CD4-positive, alpha-beta T cell (primary cell): Measurements from ENCODE around the gene POU2AF2. TPM values are rescaled to one million over a fixed set of nuclear protein-coding genes. Genes with fewer than 3 reads are reported as not detected.

ENCODE experiments used
- ATAC-seq: fragments of 200-7000 bp; cut with Tn5 transposase; one replicate; pipeline ENCODE4 v1.10.0; 2022; ENCODE audit warnings: mild to moderate bottlenecking; ENCODE audit not compliant: poor library complexity
- CTCF ChIA-PET: fragments of 350-600 bp; sonication (Branson Sonifier 250); formaldehyde crosslinking; loops from one replicate; lab custom pipeline; 2021; ENCODE audit warnings: antibody characterized with exemption, inconsistent platforms; lab: Charles Lee
- POLR2A ChIA-PET: fragments of 350-600 bp; sonication (Branson Sonifier 250); formaldehyde crosslinking; loops from one replicate; lab custom pipeline; 2021; ENCODE audit warnings: antibody characterized with exemption, inconsistent platforms; lab: Charles Lee
- DNase-seq, 14 experiments: peaks; one replicate each; pipeline ENCODE4 v3.0.0-alpha.2; 2013 to 2020; ENCODE audit warnings: mixed read lengths in 2 of 14
- H3K27ac ChIP-seq, 2 donors: one replicate each; pipeline versions ENCODE4 v1.5.1 to v1.7.0; 2013; ENCODE audit warnings: low read length in 2 of 2, low read depth in 1 of 2, mild to moderate bottlenecking in 1 of 2
- H3K27me3 ChIP-seq, 2 experiments: 1 replicate in 1 of 2; 2 replicates in 1 of 2; pipeline versions ENCODE4 v1.6.1 to v1.7.0; 2013; ENCODE audit warnings: low read length in 2 of 2, control low read depth in 1 of 2, mild to moderate bottlenecking in 1 of 2, moderate library complexity in 1 of 2; ENCODE audit not compliant: insufficient read depth in 2 of 2, control insufficient read depth in 1 of 2
- H3K36me3 ChIP-seq: one replicate; pipeline ENCODE4 v1.6.1; 2013; ENCODE audit warnings: low read length, control low read depth; ENCODE audit not compliant: insufficient read depth
- H3K4me1 ChIP-seq: one replicate; pipeline ENCODE4 v1.6.1; 2013; ENCODE audit warnings: low read length, control low read depth; ENCODE audit not compliant: insufficient read depth
- H3K4me3 ChIP-seq: one replicate; pipeline ENCODE4 v1.5.1; 2013; ENCODE audit warnings: mild to moderate bottlenecking, low read length, moderate library complexity
- H3K9me3 ChIP-seq, 2 experiments: 1 replicate in 1 of 2; 2 replicates in 1 of 2; pipeline versions ENCODE4 v1.6.1 to v1.7.0; 2013; ENCODE audit warnings: low read length in 2 of 2, mild to moderate bottlenecking in 2 of 2, control low read depth in 1 of 2, moderate library complexity in 1 of 2; ENCODE audit not compliant: control insufficient read depth in 1 of 2, insufficient read depth in 1 of 2
- H3K27ac Mint-ChIP-seq: one replicate; pipeline ENCODE4 v1.8.0; 2020; ENCODE audit warnings: mixed read lengths
- H3K27me3 Mint-ChIP-seq: one replicate; pipeline ENCODE4 v1.8.0; 2021; ENCODE audit warnings: mixed read lengths
- H3K36me3 Mint-ChIP-seq: one replicate; pipeline ENCODE4 v1.8.0; 2021; ENCODE audit warnings: low read depth, mixed read lengths
- H3K4me1 Mint-ChIP-seq: one replicate; pipeline ENCODE4 v1.8.0; 2021; ENCODE audit warnings: low read depth, mixed read lengths
- H3K4me3 Mint-ChIP-seq: one replicate; pipeline ENCODE4 v1.8.0; 2020; ENCODE audit warnings: mild to moderate bottlenecking, mixed read lengths
- H3K9me3 Mint-ChIP-seq: one replicate; pipeline ENCODE4 v1.8.0; 2020; ENCODE audit warnings: mixed read lengths
- CTCF ChIP-seq: fragments of 200-600 bp; IDR thresholded peaks from one replicate; pipeline ENCODE4 v1.8.0; 2022; ENCODE audit warnings: antibody characterized with exemption, mild to moderate bottlenecking
- intact Hi-C, 2 experiments: fragments of 100-400 bp; cut with DNase I in 1 of 2; cut with micrococcal nuclease in 1 of 2; formaldehyde crosslinking; loops; one replicate each; pipeline versions ENCODE4 v1.15.1 to v1.9.0; 2023 to 2025; cut with DNase I, micrococcal nuclease
- total RNA-seq, 174 experiments: library from RNA in 2 of 174; stranded (reverse) in 2 of 174; gene quantifications; one replicate each; pipeline ENCODE4 v1.2.3 and lab custom pipeline; 2021 to 2026

Gene POU2AF2
- total RNA-seq, 2 experiments from 2014 or later = not detected

GRCh38 chr11:111326824-111327223 is 81.3 kb downstream of the POU2AF2 start:
- Mint-ChIP-seq H3K27ac (no peak overlapping the region), H3K27me3 (no peaks in the 10 kb centered on the region), H3K36me3 (no peaks in the 10 kb centered on the region), H3K9me3 (no peaks in the 10 kb centered on the region), H3K4me3 (no peak overlapping the region), H3K4me1 (no peaks in the 10 kb centered on the region)
- ATAC-seq (no peak), DNase-seq (no peak)
- Histone ChIP-seq H3K4me3 (no peak overlapping the region), H3K27me3 (no peaks in the 10 kb centered on the region), H3K27ac (no peak overlapping the region), H3K36me3 (no peaks in the 10 kb centered on the region), H3K4me1 (no peaks in the 10 kb centered on the region), H3K9me3 (no peaks in the 10 kb centered on the region)
- ChIA-PET CTCF (no interaction called here), POLR2A (no interaction called here)
- no peak for TF ChIP-seq CTCF
- intact Hi-C loops = no loop called here

DNA sequence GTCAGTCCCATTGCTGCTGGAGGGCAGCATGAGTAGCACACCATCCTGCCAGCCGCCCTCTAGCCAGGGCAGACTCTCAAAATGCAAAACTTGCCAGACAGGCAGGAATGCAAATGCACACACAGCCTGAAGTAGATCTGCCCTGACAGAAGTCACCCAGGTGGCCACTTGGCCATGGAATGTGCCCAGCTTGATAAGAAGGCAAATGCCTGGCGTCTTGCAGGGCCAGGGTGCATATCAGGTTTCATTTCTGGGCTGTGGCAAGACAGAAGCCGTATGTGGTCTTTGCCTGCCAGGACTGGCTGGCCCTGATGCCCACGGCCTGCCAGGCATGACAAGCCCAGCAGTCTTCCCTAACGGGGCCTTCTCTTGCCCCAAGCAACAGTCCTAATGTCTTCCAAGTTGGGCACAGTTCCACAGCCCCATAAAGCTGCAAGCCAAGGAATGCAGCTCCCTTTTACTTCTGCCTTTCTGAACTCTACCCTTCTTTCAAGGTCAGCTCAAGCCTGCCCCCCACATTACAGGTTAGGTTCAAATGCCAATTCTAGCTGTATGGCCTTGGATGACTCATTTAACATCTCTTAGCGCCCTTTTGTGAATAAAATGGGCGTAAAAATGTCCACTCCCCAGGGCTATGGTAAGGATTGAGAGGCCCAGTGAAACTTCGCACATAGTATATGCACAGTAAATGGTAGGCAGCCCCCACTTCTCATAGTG is 82.5 kb downstream of the POU2AF2 start:
- no peaks in the 10 kb centered on the region for H3K36me3 ChIP-seq
- intact Hi-C loops = no loop called here
- H3K4me1 ChIP-seq = no peaks in the 10 kb centered on the region
- no peak for TF ChIP-seq CTCF
- H3K4me1 Mint-ChIP-seq = no peaks in the 10 kb centered on the region
- no peaks in the 10 kb centered on the region for H3K36me3 Mint-ChIP-seq
- no peak overlapping the region for H3K27ac ChIP-seq
- no peaks in the 10 kb centered on the region for H3K9me3 Mint-ChIP-seq
- H3K9me3 ChIP-seq = no peaks in the 10 kb centered on the region
- H3K4me3 ChIP-seq = no peak overlapping the region
- H3K4me3 Mint-ChIP-seq = no peak overlapping the region
- H3K27me3 ChIP-seq = no peaks in the 10 kb centered on the region
- no peak for DNase-seq
- ChIA-PET CTCF (no interaction called here), POLR2A (no interaction called here)
- H3K27me3 Mint-ChIP-seq = no peaks in the 10 kb centered on the region
- no peak for ATAC-seq
- no peak overlapping the region for H3K27ac Mint-ChIP-seq

GRCh38 chr11:111329306-111330204 is 84.0 kb downstream of the POU2AF2 start:
- no peaks in the 10 kb centered on the region for H3K4me1 ChIP-seq
- ChIA-PET POLR2A (no interaction called here), CTCF (no interaction called here)
- no peak overlapping the region for H3K4me3 ChIP-seq
- no peaks in the 10 kb centered on the region for H3K36me3 ChIP-seq
- no peaks in the 10 kb centered on the region for H3K27me3 ChIP-seq
- Mint-ChIP-seq H3K27me3 (no peaks in the 10 kb centered on the region), H3K9me3 (no peaks in the 10 kb centered on the region), H3K4me3 (no peak overlapping the region), H3K27ac (no peak overlapping the region), H3K36me3 (no peaks in the 10 kb centered on the region), H3K4me1 (no peaks in the 10 kb centered on the region)
- DNase-seq = no peak
- no peak for ATAC-seq
- H3K9me3 ChIP-seq = no peaks in the 10 kb centered on the region
- no peak for TF ChIP-seq CTCF
- no peak overlapping the region for H3K27ac ChIP-seq
- intact Hi-C loops = no loop called here
